CD14-positive monocyte (primary cell): ENCODE results near the gene RASGRP1. TPM values are rescaled to one million over a fixed set of nuclear protein-coding genes. Genes with fewer than 3 reads are reported as not detected.

ENCODE experiments used
- DNase-seq, 3 donors: peaks; one replicate each; pipeline ENCODE4 v3.0.0-alpha.2; 2011 to 2022
- H2AFZ ChIP-seq: 2 replicates; pipeline ENCODE4 v1.6.0; 2012; ENCODE audit warnings: mild to moderate bottlenecking, low read depth, low read length, inconsistent platforms; ENCODE audit not compliant: insufficient read depth, poor library complexity, severe bottlenecking
- H3K27ac ChIP-seq, 2 donors: 1 replicate in 1 of 2; 2 replicates in 1 of 2; pipeline ENCODE4 v1.5.1; 2012 to 2013; ENCODE audit warnings: low read length in 2 of 2, control low read depth in 1 of 2, inconsistent platforms in 1 of 2, low read depth in 1 of 2, mild to moderate bottlenecking in 1 of 2
- H3K27me3 ChIP-seq, 2 donors: one replicate each; pipeline versions ENCODE4 v1.6.0 to v1.6.1; 2011 to 2013; ENCODE audit warnings: low read length in 2 of 2; ENCODE audit not compliant: control insufficient read depth in 2 of 2, insufficient read depth in 2 of 2
- H3K36me3 ChIP-seq, 2 donors: replicated peaks in 1 of 2; 1 replicate in 1 of 2; 2 replicates in 1 of 2; pipeline versions ENCODE4 v1.5.1 to v1.6.1; 2012 to 2013; ENCODE audit warnings: low read length in 2 of 2, control low read depth in 1 of 2, inconsistent platforms in 1 of 2, mild to moderate bottlenecking in 1 of 2; ENCODE audit not compliant: insufficient read depth in 2 of 2, control insufficient read depth in 1 of 2
- H3K4me1 ChIP-seq, 2 donors: 1 replicate in 1 of 2; 2 replicates in 1 of 2; pipeline versions ENCODE4 v1.5.1 to v1.6.1; 2012 to 2013; ENCODE audit warnings: low read length in 2 of 2, control low read depth in 1 of 2, inconsistent platforms in 1 of 2, mild to moderate bottlenecking in 1 of 2, moderate library complexity in 1 of 2; ENCODE audit not compliant: insufficient read depth in 2 of 2, control insufficient read depth in 1 of 2
- H3K4me2 ChIP-seq: replicated peaks from 2 replicates; pipeline ENCODE3; 2012; ENCODE audit warnings: low read length, moderate library complexity, mild to moderate bottlenecking; ENCODE audit not compliant: poor library complexity, severe bottlenecking; ENCODE audit errors: extremely low read depth
- H3K4me3 ChIP-seq, 3 experiments: fragments of 200-600 bp in 1 of 3; sonication (generic) in 1 of 3; replicated peaks in 1 of 3; 1 replicate in 2 of 3; 2 replicates in 1 of 3; pipeline ENCODE4 v1.5.1; 2011 to 2013; ENCODE audit warnings: low read length in 3 of 3, mild to moderate bottlenecking in 3 of 3, control low read depth in 2 of 3, low read depth in 2 of 3, inconsistent platforms in 1 of 3, moderate library complexity in 1 of 3
- H3K79me2 ChIP-seq: 2 replicates; pipeline ENCODE4 v1.6.0; 2012; ENCODE audit warnings: mild to moderate bottlenecking, control low read depth, inconsistent platforms, low read length, moderate library complexity; ENCODE audit not compliant: insufficient read depth
- H3K9ac ChIP-seq: 2 replicates; pipeline ENCODE4 v1.6.0; 2017; ENCODE audit warnings: low read length, mild to moderate bottlenecking; ENCODE audit not compliant: insufficient read depth, poor library complexity, severe bottlenecking
- H3K9me3 ChIP-seq, 2 donors: replicated peaks in 1 of 2; 1 replicate in 1 of 2; 2 replicates in 1 of 2; pipeline versions ENCODE4 v1.5.1 to v1.6.1; 2012 to 2013; ENCODE audit warnings: low read length in 2 of 2, control low read depth in 1 of 2; ENCODE audit not compliant: control insufficient read depth in 1 of 2, insufficient read depth in 1 of 2
- H4K20me1 ChIP-seq: 2 replicates; pipeline ENCODE4 v1.6.0; 2012; ENCODE audit warnings: mild to moderate bottlenecking, low read length, control low read depth, moderate library complexity; ENCODE audit not compliant: insufficient read depth
- H3K27ac Mint-ChIP-seq, 7 donors: one replicate each; pipeline ENCODE4 v1.8.0; 2020; ENCODE audit warnings: mild to moderate bottlenecking in 7 of 7, mixed read lengths in 7 of 7, moderate library complexity in 6 of 7, inconsistent platforms in 2 of 7
- H3K27me3 Mint-ChIP-seq, 3 donors: one replicate each; pipeline ENCODE4 v1.8.0; 2021 to 2022; ENCODE audit warnings: low read depth in 3 of 3, mild to moderate bottlenecking in 3 of 3, mixed read lengths in 3 of 3, moderate library complexity in 3 of 3, inconsistent platforms in 1 of 3
- H3K36me3 Mint-ChIP-seq, 2 donors: one replicate each; pipeline ENCODE4 v1.8.0; 2020; ENCODE audit warnings: mixed read lengths in 2 of 2, inconsistent platforms in 1 of 2, mild to moderate bottlenecking in 1 of 2
- H3K4me1 Mint-ChIP-seq: one replicate; pipeline ENCODE4 v1.8.0; 2020; ENCODE audit warnings: mild to moderate bottlenecking, mixed read lengths
- H3K4me3 Mint-ChIP-seq, 2 donors: one replicate each; pipeline ENCODE4 v1.8.0; 2020; ENCODE audit warnings: mild to moderate bottlenecking in 2 of 2, mixed read lengths in 2 of 2, moderate library complexity in 1 of 2
- H3K9me3 Mint-ChIP-seq, 7 donors: one replicate each; pipeline ENCODE4 v1.8.0; 2020 to 2022; ENCODE audit warnings: mixed read lengths in 7 of 7, mild to moderate bottlenecking in 6 of 7, moderate library complexity in 6 of 7, inconsistent platforms in 2 of 7
- WGBS: methylation state at CpG from one replicate; pipeline ENCODE4 v1.1.5; 2013; ENCODE audit warnings: missing lambda C conversion rate; ENCODE audit not compliant: insufficient coverage; 5-methylcytosine and 5-hydroxymethylcytosine counted together
- intact Hi-C, 2 donors: fragments of 100-400 bp; cut with micrococcal nuclease; formaldehyde crosslinking; loops; one replicate each; pipeline versions ENCODE4 v1.15.0 to v1.15.1; 2023
- polyA plus RNA-seq, 3 donors: library from polyadenylated mRNA; depleted of rRNA in 1 of 3; unstranded in 2 of 3; stranded (reverse) in 1 of 3; fragments of 300-500 nt in 2 of 3; fragments of >200 nt in 1 of 3; fragmentation: Illumina TruSeq in 2 of 3; gene quantifications; 1 replicate in 2 of 3; 2 replicates in 1 of 3; pipeline ENCODE4 v1.2.3, GENCODE V29; 2012 to 2021
- TF ChIP-seq, protein P1 (sequence below): fragments of 200-600 bp; IDR thresholded peaks from one replicate; pipeline ENCODE4 v1.8.0; 2022; ENCODE audit warnings: antibody characterized with exemption, mild to moderate bottlenecking

RASGRP1 gene
- polyA plus RNA-seq, 3 donors = 0.05 to 0.38 (median 0.13) TPM

DNA sequence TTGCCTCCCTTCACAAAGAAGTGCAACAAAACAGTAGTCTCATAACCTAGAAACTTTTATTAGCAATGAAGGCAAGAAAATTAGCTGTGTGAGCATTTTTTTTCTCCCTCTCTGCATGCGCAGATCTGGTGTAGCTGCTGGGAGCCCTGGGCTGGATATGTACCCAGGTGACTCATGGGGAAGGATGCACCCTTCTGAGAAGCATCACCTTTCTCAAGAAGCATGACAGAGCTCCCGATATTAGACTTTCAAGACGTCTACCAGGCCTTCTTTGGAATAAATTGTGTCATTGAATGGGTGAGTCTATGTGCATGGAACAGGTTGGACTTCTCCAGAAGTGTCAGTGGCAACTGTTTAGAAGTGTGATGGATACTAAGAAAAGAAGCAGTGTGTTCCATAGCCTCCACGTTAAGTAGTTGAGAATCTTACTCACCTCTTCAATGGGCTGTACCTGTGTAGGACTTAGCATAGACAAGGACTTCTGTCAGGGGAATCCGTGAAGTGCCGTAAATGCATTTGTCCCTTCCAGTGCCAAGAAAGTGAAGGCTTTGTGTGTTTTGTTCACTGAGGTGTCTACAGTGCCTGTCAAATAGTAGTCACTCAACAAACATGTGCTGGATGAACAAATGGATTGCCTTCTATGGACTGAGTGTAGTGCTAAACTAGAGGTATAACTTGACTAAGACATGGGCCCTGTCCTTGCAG is 47.7 kb upstream of the RASGRP1 start:
- intact Hi-C loops = no loop called here
- Histone ChIP-seq H3K27me3 (no peaks in the 10 kb centered on the region), H4K20me1 (no peaks in the 10 kb centered on the region), H3K27ac (no peak overlapping the region), H3K9ac (no peak overlapping the region), H3K36me3 (no peaks in the 10 kb centered on the region), H3K79me2 (no peaks in the 10 kb centered on the region), H3K9me3 (no peaks in the 10 kb centered on the region), H3K4me1 (no peaks in the 10 kb centered on the region), H2AFZ (no peak overlapping the region), H3K4me3 (no peak overlapping the region), H3K4me2 (no peak overlapping the region)
- H3K4me3 Mint-ChIP-seq = no peak overlapping the region
- H3K9me3 Mint-ChIP-seq = peaks cover 0 to 2% (median 0%) of the 10 kb centered on the region in 7 donors
- H3K27me3 Mint-ChIP-seq = peaks cover 2 to 4% (median 4%) of the 10 kb centered on the region in 3 donors
- no peak overlapping the region for H3K27ac Mint-ChIP-seq
- H3K4me1 Mint-ChIP-seq = no peaks in the 10 kb centered on the region
- DNase-seq = no peak
- WGBS = 100% methylated on average over 3 of the region's 6 CpGs
- TF ChIP-seq, protein P1, sequence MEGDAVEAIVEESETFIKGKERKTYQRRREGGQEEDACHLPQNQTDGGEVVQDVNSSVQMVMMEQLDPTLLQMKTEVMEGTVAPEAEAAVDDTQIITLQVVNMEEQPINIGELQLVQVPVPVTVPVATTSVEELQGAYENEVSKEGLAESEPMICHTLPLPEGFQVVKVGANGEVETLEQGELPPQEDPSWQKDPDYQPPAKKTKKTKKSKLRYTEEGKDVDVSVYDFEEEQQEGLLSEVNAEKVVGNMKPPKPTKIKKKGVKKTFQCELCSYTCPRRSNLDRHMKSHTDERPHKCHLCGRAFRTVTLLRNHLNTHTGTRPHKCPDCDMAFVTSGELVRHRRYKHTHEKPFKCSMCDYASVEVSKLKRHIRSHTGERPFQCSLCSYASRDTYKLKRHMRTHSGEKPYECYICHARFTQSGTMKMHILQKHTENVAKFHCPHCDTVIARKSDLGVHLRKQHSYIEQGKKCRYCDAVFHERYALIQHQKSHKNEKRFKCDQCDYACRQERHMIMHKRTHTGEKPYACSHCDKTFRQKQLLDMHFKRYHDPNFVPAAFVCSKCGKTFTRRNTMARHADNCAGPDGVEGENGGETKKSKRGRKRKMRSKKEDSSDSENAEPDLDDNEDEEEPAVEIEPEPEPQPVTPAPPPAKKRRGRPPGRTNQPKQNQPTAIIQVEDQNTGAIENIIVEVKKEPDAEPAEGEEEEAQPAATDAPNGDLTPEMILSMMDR = no peak
- H3K36me3 Mint-ChIP-seq = no peaks in the 10 kb centered on the region

DNA sequence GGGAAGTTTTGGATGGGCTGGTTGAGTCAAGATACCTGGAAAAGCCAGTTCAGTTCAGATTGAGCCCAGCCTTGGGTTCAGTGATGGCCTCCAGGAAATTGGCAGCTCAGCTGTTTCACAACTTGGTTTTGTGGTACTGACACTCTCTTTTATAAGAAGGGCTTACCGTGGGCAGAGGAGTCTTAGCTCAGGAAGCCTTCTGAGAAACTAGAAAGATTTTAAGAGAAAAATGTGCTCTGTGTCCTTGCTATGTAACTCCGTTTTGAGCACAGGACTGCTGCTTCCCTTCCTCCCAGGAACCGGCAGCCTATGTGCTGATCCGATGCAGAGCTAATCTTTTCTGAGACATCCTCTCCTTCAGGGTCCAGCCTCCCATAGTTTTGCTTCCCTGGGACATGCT is 46.6 kb upstream of the RASGRP1 start:
- H3K4me1 Mint-ChIP-seq = no peaks in the 10 kb centered on the region
- intact Hi-C loops = no loop called here
- peaks cover 2 to 4% (median 4%) of the 10 kb centered on the region in 3 donors for H3K27me3 Mint-ChIP-seq
- 100% methylated on average over 2 of the region's 4 CpGs for WGBS
- Histone ChIP-seq H3K27ac (no peak overlapping the region), H3K27me3 (no peaks in the 10 kb centered on the region), H3K36me3 (no peaks in the 10 kb centered on the region), H3K9me3 (no peaks in the 10 kb centered on the region), H4K20me1 (no peaks in the 10 kb centered on the region), H3K79me2 (no peaks in the 10 kb centered on the region), H3K4me1 (no peaks in the 10 kb centered on the region), H3K4me2 (no peak overlapping the region), H2AFZ (no peak overlapping the region), H3K4me3 (no peak overlapping the region), H3K9ac (no peak overlapping the region)
- H3K36me3 Mint-ChIP-seq = no peaks in the 10 kb centered on the region
- no peak for DNase-seq
- peaks cover 0 to 2% (median 0%) of the 10 kb centered on the region in 7 donors for H3K9me3 Mint-ChIP-seq
- TF ChIP-seq, protein P1 = no peak
- H3K4me3 Mint-ChIP-seq = no peak overlapping the region
- no peak overlapping the region for H3K27ac Mint-ChIP-seq
